ENCODE results near the gene CFAP141.

DNA sequence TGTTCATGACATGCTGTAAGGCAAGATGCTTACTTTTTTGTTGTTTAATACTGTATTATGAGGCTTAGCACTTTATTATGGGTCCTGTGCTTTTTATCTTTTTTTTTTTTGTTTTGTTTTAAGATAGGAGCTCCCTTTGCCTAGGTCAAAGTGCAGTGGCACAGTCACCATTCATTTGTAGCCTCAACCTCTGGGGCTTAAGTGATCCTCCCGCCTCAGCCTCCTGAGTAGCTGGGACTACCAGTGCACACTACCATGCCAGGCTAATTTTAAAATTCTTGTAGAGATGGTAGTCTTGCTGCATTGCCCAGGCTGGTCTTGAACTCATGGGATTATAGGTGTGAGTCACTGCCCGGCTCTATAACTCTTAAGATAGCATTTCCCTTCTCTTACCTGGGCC, 19.2 kb upstream of the CFAP141 start:
- TF ChIP-seq, protein P1, sequence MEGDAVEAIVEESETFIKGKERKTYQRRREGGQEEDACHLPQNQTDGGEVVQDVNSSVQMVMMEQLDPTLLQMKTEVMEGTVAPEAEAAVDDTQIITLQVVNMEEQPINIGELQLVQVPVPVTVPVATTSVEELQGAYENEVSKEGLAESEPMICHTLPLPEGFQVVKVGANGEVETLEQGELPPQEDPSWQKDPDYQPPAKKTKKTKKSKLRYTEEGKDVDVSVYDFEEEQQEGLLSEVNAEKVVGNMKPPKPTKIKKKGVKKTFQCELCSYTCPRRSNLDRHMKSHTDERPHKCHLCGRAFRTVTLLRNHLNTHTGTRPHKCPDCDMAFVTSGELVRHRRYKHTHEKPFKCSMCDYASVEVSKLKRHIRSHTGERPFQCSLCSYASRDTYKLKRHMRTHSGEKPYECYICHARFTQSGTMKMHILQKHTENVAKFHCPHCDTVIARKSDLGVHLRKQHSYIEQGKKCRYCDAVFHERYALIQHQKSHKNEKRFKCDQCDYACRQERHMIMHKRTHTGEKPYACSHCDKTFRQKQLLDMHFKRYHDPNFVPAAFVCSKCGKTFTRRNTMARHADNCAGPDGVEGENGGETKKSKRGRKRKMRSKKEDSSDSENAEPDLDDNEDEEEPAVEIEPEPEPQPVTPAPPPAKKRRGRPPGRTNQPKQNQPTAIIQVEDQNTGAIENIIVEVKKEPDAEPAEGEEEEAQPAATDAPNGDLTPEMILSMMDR (IDR thresholded peaks at IDR 0.05), result no peak
- TF ChIP-seq POLR2AphosphoS5 (IDR thresholded peaks at IDR 0.05), result no peak
